KG1 (cell line): ENCODE data around the gene DOP1B.

ENCODE experiments used
- DNase-seq: peaks from one replicate; lab custom pipeline; 2025; lab: John Stamatoyannopoulos, UW

DOP1B gene

DNA sequence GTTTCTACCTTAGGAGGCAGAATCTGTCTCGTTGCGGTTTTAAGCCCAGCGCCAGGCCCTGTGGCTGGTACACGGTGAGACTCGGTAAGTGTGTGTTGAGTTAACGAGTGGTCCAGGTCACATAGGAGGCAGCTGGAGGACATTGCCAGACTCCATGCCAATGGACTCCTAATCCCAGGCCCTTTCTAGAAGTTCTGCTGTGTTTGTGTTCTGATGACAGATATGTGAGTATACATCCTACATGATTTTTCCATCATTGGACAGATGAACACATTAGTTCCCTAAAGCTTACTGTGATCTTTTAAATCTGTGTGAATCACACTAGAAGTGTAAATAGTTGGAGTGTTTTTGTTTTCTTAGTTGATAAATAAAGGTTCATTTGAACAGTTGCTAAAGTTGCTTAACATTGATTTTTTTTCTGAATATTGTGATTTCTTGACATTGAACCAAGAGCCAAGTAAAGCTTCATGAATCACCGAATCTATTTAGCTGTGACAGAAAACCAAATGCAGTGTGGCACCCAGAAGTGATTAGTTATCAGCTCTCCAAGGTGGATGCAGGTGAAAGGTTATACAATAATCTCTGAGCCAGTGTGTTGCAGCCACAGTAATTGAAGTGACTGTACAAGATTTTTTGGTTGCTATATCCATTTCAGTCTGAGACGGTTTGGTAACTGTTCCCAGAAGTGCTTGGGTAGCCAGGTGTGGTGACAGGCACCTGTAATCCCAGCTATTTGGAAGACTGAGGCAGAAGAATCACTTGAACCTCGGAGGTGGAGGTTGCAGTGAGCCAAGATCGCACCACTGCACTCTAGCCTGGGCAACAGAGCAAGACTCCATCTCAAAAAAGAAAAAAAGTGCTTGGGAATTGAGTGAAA, 46.3 kb downstream of the DOP1B start:
- no peak for DNase-seq

DNA sequence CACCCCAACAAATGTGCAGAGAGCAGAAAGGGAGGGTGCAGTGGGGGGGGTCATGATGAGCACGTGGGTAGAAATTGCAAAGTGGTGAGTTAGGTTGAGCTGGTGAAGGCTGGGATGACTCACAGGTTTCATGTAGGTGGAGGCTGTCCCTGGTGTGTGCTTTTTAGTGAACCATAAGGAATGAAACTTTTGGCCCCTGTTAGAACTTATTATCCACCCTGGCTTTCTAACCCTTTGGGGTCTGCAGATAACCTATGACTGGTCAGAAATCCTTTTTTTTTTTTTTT, 46.9 kb downstream of the DOP1B start:
- DNase-seq: no peak

DNA sequence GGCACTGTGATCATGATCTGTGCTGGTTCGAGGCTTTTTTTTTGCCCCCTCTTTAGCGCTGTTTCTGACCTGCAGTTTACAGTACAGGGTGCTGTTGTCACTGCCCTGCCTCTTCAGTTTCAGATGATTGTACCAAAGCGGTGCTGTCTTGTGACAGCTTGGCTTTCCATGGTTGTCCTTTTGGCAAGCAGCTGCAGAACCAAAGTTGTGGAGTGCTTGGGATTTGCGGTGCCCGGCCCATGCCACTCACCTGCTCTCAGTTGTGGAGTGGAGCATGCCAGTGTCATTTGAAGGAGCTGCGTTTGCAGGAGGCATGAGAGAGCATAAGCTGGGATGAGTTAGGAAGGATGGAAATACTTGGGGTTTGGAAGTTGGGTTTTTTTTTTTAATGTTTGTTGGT, 48.4 kb downstream of the DOP1B start:
- no peak for DNase-seq

DNA sequence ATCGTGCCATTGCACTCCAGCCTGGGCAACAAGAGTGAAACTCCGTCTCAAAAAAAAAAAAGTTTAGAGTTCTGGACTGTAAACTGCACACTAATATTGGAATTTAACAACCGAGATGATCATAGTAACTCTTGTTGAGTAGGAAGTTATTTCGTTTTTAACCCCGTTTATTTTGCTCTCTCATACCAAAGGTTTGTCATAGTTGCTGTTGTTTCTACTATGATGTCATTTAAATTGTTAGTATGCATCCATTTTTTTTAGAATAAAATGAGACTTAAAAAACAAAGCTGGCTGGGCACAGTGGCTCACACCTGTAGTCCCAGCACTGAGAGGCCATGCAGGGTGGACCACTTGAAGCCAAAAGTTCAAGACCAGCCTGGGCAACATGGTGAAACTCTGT, 49.3 kb downstream of the DOP1B start:
- DNase-seq: no peak
